SK-N-SH treated with all-trans-retinoic acid at 6 μM for 48 hours (cell line): Measurements from ENCODE around the gene BOC.

Experiments used
- ATAC-seq: fragments of 200-7000 bp; cut with Tn5 transposase; 3 replicates; pipeline ENCODE4 v1.9.1; 2020; ENCODE audit warnings: mild to moderate bottlenecking, moderate library complexity
- ARNTL ChIP-seq: fragments of 450-650 bp; formaldehyde crosslinking; IDR thresholded peaks from 2 replicates; pipeline ENCODE4 v1.5.0; 2020; ENCODE audit warnings: low read depth, mild to moderate bottlenecking, moderate library complexity, borderline replicate concordance
- BACH2 ChIP-seq: fragments of 250-450 bp; sonication (Bioruptor Pico); IDR thresholded peaks from 2 replicates; pipeline ENCODE4 v1.9.0; 2021; ENCODE audit warnings: mild to moderate bottlenecking, borderline replicate concordance
- CSDC2 ChIP-seq: fragments of 250-450 bp; sonication (Bioruptor Pico); IDR thresholded peaks from 2 replicates; pipeline ENCODE4 v1.5.0; 2020; ENCODE audit warnings: mild to moderate bottlenecking, moderate library complexity
- CSRNP3 ChIP-seq: fragments of 250-450 bp; sonication (Bioruptor Pico); IDR thresholded peaks from 2 replicates; pipeline ENCODE4 v1.5.1; 2021; ENCODE audit warnings: mild to moderate bottlenecking, moderate library complexity
- ESRRG ChIP-seq: fragments of 250-450 bp; sonication (Bioruptor Pico); IDR thresholded peaks from 2 replicates; pipeline ENCODE4 v1.6.1; 2021; ENCODE audit warnings: mild to moderate bottlenecking
- GLIS3 ChIP-seq: fragments of 250-450 bp; sonication (Bioruptor Pico); IDR thresholded peaks from 2 replicates; pipeline ENCODE4 v1.5.0; 2020; ENCODE audit warnings: mild to moderate bottlenecking, moderate library complexity
- ISL1 ChIP-seq: fragments of 250-450 bp; sonication (Bioruptor Pico); IDR thresholded peaks from 2 replicates; pipeline ENCODE4 v2.1.2; 2022; ENCODE audit warnings: mild to moderate bottlenecking, moderate library complexity
- OSR1 ChIP-seq: fragments of 250-450 bp; sonication (Bioruptor Pico); IDR thresholded peaks from 2 replicates; pipeline ENCODE4 v1.8.0; 2022; ENCODE audit warnings: moderate library complexity, mild to moderate bottlenecking, inconsistent platforms
- PPARA ChIP-seq: fragments of 250-450 bp; sonication (Bioruptor Pico); IDR thresholded peaks from 2 replicates; pipeline ENCODE4 v1.5.0; 2020; ENCODE audit warnings: mild to moderate bottlenecking, borderline replicate concordance
- RARB ChIP-seq: fragments of 250-450 bp; sonication (Bioruptor Pico); IDR thresholded peaks from 2 replicates; pipeline ENCODE4 v1.8.0; 2021; ENCODE audit warnings: mild to moderate bottlenecking, moderate library complexity
- SNAI2 ChIP-seq: fragments of 250-450 bp; sonication (Bioruptor Pico); IDR thresholded peaks from 2 replicates; pipeline ENCODE4 v1.5.0; 2020; ENCODE audit warnings: mild to moderate bottlenecking, moderate library complexity
- TCF4 ChIP-seq: fragments of 250-450 bp; sonication (Bioruptor Pico); IDR thresholded peaks from 2 replicates; pipeline ENCODE4 v1.8.0; 2021; ENCODE audit warnings: mild to moderate bottlenecking, moderate library complexity, borderline replicate concordance
- ZC3H10 ChIP-seq: fragments of 250-450 bp; sonication (Bioruptor Pico); IDR thresholded peaks from 2 replicates; pipeline ENCODE4 v1.5.1; 2021; ENCODE audit warnings: mild to moderate bottlenecking, moderate library complexity
- ZFP30 ChIP-seq: fragments of 450-650 bp; formaldehyde crosslinking; IDR thresholded peaks from 2 replicates; pipeline ENCODE4 v1.5.0; 2022; ENCODE audit warnings: mild to moderate bottlenecking, moderate library complexity
- ZNF70 ChIP-seq: fragments of 450-650 bp; formaldehyde crosslinking; IDR thresholded peaks from 2 replicates; pipeline ENCODE4 v1.5.0; 2020; ENCODE audit warnings: mild to moderate bottlenecking, moderate library complexity
- TF ChIP-seq, protein P1 (sequence below): fragments of 250-450 bp; sonication (Bioruptor Pico); IDR thresholded peaks from 2 replicates; pipeline ENCODE4 v1.5.1; 2020; ENCODE audit warnings: low read depth, mild to moderate bottlenecking, moderate library complexity
- TF ChIP-seq, protein P2 (sequence below): fragments of 250-450 bp; sonication (Bioruptor Pico); IDR thresholded peaks from 2 replicates; pipeline ENCODE4 v1.8.0; 2020; ENCODE audit warnings: mild to moderate bottlenecking, moderate library complexity, borderline replicate concordance
- TF ChIP-seq, protein P3 (sequence below): fragments of 250-450 bp; sonication (Bioruptor Pico); IDR thresholded peaks from 2 replicates; pipeline ENCODE4 v1.8.0; 2021; ENCODE audit warnings: low read depth, mild to moderate bottlenecking, moderate library complexity, borderline replicate concordance
- TF ChIP-seq, protein P4 (sequence below): fragments of 250-450 bp; sonication (Bioruptor Pico); IDR thresholded peaks from 2 replicates; pipeline ENCODE4 v1.5.0; 2020; ENCODE audit warnings: mild to moderate bottlenecking, moderate library complexity

BOC gene

GRCh38 chr3:113194823-113195401 lies 16.4 kb upstream of the BOC start:
- ATAC-seq, result peak; percentile 86

GRCh38 chr3:113200351-113200750 lies 11.0 kb upstream of the BOC start:
- TF ChIP-seq RARB (CRISPR knock-in tag) (no peak), ARNTL (CRISPR knock-in tag) (no peak), ZNF70 (CRISPR knock-in tag) (no peak), ISL1 (no peak), TCF4 (CRISPR knock-in tag) (no peak), CSRNP3 (CRISPR knock-in tag) (no peak), SNAI2 (no peak), BACH2 (CRISPR knock-in tag) (no peak), PPARA (no peak), ZFP30 (CRISPR knock-in tag) (no peak), ESRRG (CRISPR knock-in tag) (no peak), CSDC2 (CRISPR knock-in tag) (no peak), GLIS3 (no peak)
- TF ChIP-seq, protein P1, sequence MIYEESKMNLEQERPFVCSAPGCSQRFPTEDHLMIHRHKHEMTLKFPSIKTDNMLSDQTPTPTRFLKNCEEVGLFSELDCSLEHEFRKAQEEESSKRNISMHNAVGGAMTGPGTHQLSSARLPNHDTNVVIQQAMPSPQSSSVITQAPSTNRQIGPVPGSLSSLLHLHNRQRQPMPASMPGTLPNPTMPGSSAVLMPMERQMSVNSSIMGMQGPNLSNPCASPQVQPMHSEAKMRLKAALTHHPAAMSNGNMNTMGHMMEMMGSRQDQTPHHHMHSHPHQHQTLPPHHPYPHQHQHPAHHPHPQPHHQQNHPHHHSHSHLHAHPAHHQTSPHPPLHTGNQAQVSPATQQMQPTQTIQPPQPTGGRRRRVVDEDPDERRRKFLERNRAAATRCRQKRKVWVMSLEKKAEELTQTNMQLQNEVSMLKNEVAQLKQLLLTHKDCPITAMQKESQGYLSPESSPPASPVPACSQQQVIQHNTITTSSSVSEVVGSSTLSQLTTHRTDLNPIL, result no peak
- TF ChIP-seq, protein P2, sequence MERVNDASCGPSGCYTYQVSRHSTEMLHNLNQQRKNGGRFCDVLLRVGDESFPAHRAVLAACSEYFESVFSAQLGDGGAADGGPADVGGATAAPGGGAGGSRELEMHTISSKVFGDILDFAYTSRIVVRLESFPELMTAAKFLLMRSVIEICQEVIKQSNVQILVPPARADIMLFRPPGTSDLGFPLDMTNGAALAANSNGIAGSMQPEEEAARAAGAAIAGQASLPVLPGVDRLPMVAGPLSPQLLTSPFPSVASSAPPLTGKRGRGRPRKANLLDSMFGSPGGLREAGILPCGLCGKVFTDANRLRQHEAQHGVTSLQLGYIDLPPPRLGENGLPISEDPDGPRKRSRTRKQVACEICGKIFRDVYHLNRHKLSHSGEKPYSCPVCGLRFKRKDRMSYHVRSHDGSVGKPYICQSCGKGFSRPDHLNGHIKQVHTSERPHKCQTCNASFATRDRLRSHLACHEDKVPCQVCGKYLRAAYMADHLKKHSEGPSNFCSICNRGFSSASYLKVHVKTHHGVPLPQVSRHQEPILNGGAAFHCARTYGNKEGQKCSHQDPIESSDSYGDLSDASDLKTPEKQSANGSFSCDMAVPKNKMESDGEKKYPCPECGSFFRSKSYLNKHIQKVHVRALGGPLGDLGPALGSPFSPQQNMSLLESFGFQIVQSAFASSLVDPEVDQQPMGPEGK, result no peak
- TF ChIP-seq, protein P3, sequence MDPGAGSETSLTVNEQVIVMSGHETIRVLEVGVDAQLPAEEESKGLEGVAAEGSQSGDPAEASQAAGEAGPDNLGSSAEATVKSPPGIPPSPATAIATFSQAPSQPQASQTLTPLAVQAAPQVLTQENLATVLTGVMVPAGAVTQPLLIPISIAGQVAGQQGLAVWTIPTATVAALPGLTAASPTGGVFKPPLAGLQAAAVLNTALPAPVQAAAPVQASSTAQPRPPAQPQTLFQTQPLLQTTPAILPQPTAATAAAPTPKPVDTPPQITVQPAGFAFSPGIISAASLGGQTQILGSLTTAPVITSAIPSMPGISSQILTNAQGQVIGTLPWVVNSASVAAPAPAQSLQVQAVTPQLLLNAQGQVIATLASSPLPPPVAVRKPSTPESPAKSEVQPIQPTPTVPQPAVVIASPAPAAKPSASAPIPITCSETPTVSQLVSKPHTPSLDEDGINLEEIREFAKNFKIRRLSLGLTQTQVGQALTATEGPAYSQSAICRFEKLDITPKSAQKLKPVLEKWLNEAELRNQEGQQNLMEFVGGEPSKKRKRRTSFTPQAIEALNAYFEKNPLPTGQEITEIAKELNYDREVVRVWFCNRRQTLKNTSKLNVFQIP (CRISPR knock-in tag), result no peak
- TF ChIP-seq, all 23 proteins: peak for 0
- ATAC-seq, result no peak

More at GRCh38 chr3:113194823-113195401, 16.4 kb upstream of the BOC start:
- TF ChIP-seq ARNTL (CRISPR knock-in tag), result no peak
- TF ChIP-seq ZFP30 (CRISPR knock-in tag), result no peak
- no peak for TF ChIP-seq CSRNP3 (CRISPR knock-in tag)
- no peak for TF ChIP-seq OSR1 (CRISPR knock-in tag)
- TF ChIP-seq GLIS3, result no peak
- TF ChIP-seq ZC3H10 (CRISPR knock-in tag), result no peak
- TF ChIP-seq, protein P4, sequence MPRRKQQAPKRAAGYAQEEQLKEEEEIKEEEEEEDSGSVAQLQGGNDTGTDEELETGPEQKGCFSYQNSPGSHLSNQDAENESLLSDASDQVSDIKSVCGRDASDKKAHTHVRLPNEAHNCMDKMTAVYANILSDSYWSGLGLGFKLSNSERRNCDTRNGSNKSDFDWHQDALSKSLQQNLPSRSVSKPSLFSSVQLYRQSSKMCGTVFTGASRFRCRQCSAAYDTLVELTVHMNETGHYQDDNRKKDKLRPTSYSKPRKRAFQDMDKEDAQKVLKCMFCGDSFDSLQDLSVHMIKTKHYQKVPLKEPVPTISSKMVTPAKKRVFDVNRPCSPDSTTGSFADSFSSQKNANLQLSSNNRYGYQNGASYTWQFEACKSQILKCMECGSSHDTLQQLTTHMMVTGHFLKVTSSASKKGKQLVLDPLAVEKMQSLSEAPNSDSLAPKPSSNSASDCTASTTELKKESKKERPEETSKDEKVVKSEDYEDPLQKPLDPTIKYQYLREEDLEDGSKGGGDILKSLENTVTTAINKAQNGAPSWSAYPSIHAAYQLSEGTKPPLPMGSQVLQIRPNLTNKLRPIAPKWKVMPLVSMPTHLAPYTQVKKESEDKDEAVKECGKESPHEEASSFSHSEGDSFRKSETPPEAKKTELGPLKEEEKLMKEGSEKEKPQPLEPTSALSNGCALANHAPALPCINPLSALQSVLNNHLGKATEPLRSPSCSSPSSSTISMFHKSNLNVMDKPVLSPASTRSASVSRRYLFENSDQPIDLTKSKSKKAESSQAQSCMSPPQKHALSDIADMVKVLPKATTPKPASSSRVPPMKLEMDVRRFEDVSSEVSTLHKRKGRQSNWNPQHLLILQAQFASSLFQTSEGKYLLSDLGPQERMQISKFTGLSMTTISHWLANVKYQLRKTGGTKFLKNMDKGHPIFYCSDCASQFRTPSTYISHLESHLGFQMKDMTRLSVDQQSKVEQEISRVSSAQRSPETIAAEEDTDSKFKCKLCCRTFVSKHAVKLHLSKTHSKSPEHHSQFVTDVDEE (CRISPR knock-in tag), result no peak
- TF ChIP-seq, protein P3 (CRISPR knock-in tag), result no peak
- TF ChIP-seq BACH2 (CRISPR knock-in tag), result no peak
- TF ChIP-seq, all 23 proteins: peak for 0
